HCT116 (cell line): ENCODE results near the gene SOCS7. TPM values are rescaled to one million over a fixed set of nuclear protein-coding genes. Genes with fewer than 3 reads are reported as not detected.

Experiments
- ATAC-seq: fragments of 200-7000 bp; cut with Tn5 transposase; 2 replicates; pipeline ENCODE4 v1.9.1; 2020; ENCODE audit warnings: mild to moderate bottlenecking, moderate library complexity
- BruUV-seq: library from RNA; stranded (reverse); fragments of 400-500 nt; replicated peaks from 2 replicates; lab custom pipeline; 2021; lab: Mats Ljungman, UMichigan
- CTCF ChIA-PET: fragments of 300-600 bp; sonication (Branson Sonifier 250); formaldehyde crosslinking; loops from one replicate; lab custom pipeline; 2021; ENCODE audit warnings: antibody characterized with exemption; lab: Charles Lee
- POLR2A ChIA-PET: fragments of 300-600, 350-600 bp; sonication (Branson Sonifier 250); formaldehyde crosslinking; loops from one replicate; lab custom pipeline; 2021; ENCODE audit warnings: antibody characterized with exemption; lab: Charles Lee
- RAD21 ChIA-PET, 2 experiments: fragments of 300-600 bp; sonication (Branson Sonifier 250); formaldehyde crosslinking; loops; one replicate each; lab custom pipeline; 2023; ENCODE audit warnings: low total read pairs in 2 of 2; ENCODE audit not compliant: uncharacterized antibody in 2 of 2, unreplicated experiment in 2 of 2, low non-redundant PET in 1 of 2; lab: Charles Lee
- DNase-seq: peaks from one replicate; pipeline ENCODE4 v3.0.0-alpha.2; 2010; ENCODE audit warnings: low read depth, low spot score
- H2AFZ ChIP-seq: fragments of 200-600 bp; shearing (Covaris generic), sonication (generic); 2 replicates; pipeline ENCODE4 v1.6.1; 2017; ENCODE audit warnings: low read depth, mixed run types, mixed read lengths, antibody characterized with exemption, low read length; ENCODE audit not compliant: poor library complexity, severe bottlenecking
- H3K27ac ChIP-seq: 2 replicates; pipeline ENCODE4 v1.5.1; 2012; ENCODE audit warnings: low read depth, low read length
- H3K27me3 ChIP-seq: fragments of 200-600 bp; sonication (generic); 2 replicates; pipeline ENCODE4 v1.6.1; 2016; ENCODE audit warnings: mixed run types, low read length, mixed read lengths; ENCODE audit not compliant: insufficient read depth
- H3K36me3 ChIP-seq, 2 experiments: fragments of 200-500 bp in 1 of 2; fragments of 200-600 bp in 1 of 2; sonication (Bioruptor generic) in 1 of 2; sonication (generic) in 1 of 2; 2 replicates each; pipeline versions ENCODE4 v1.5.1 to v1.6.1; 2014 to 2016; ENCODE audit warnings: low read length in 2 of 2, inconsistent platforms in 1 of 2, mixed read lengths in 1 of 2, mixed run types in 1 of 2; ENCODE audit not compliant: insufficient read depth in 2 of 2, control insufficient read depth in 1 of 2
- H3K4me1 ChIP-seq, 2 experiments: fragments of 200-600 bp in 1 of 2; sonication (generic) in 1 of 2; 2 replicates each; pipeline versions ENCODE4 v1.5.1 to v1.6.1; 2012 to 2017; ENCODE audit warnings: low read length in 2 of 2, inconsistent platforms in 1 of 2, mild to moderate bottlenecking in 1 of 2, mixed read lengths in 1 of 2, mixed run types in 1 of 2, moderate library complexity in 1 of 2; ENCODE audit not compliant: insufficient read depth in 2 of 2, control insufficient read depth in 1 of 2
- H3K4me2 ChIP-seq: fragments of 200-600 bp; sonication (generic); 2 replicates; pipeline ENCODE4 v1.6.1; 2017; ENCODE audit warnings: mixed run types, low read length, mixed read lengths
- H3K4me3 ChIP-seq, 2 experiments: fragments of 200-600 bp in 1 of 2; sonication (generic) in 1 of 2; replicated peaks in 1 of 2; 2 replicates each; pipeline ENCODE4 v1.5.1; 2011 to 2016; ENCODE audit warnings: low read length in 2 of 2, control low read depth in 1 of 2, low read depth in 1 of 2, mild to moderate bottlenecking in 1 of 2, mixed read lengths in 1 of 2, mixed run types in 1 of 2
- H3K79me2 ChIP-seq: fragments of 200-600 bp; sonication (generic); 2 replicates; pipeline ENCODE4 v1.6.1; 2017; ENCODE audit warnings: mild to moderate bottlenecking, mixed run types, low read length, moderate library complexity, mixed read lengths; ENCODE audit not compliant: insufficient read depth
- H3K9ac ChIP-seq: fragments of 200-600 bp; sonication (generic); 2 replicates; pipeline ENCODE4 v1.6.1; 2016; ENCODE audit warnings: low read length, mixed read lengths
- H3K9me2 ChIP-seq: fragments of 200-600 bp; sonication (generic), shearing (Covaris generic); 2 replicates; pipeline ENCODE4 v1.6.1; 2017; ENCODE audit warnings: mixed run types, mild to moderate bottlenecking, moderate library complexity; ENCODE audit not compliant: insufficient read depth
- H3K9me3 ChIP-seq, 2 experiments: fragments of 200-500 bp in 1 of 2; fragments of 200-600 bp in 1 of 2; sonication (Bioruptor generic) in 1 of 2; sonication (generic) in 1 of 2; 2 replicates each; pipeline ENCODE4 v1.6.1; 2014 to 2017; ENCODE audit warnings: low read length in 2 of 2, mixed read lengths in 2 of 2, inconsistent platforms in 1 of 2, low read depth in 1 of 2, mild to moderate bottlenecking in 1 of 2, mixed run types in 1 of 2, moderate library complexity in 1 of 2; ENCODE audit not compliant: control insufficient read depth in 1 of 2, insufficient read depth in 1 of 2
- H4K20me1 ChIP-seq: fragments of 200-600 bp; sonication (generic), shearing (Covaris generic); 2 replicates; pipeline ENCODE4 v1.6.1; 2017; ENCODE audit warnings: mixed run types, mild to moderate bottlenecking, moderate library complexity; ENCODE audit not compliant: insufficient read depth
- CEBPB ChIP-seq: IDR thresholded peaks from 2 replicates; pipeline ENCODE4 v1.6.1; 2012; ENCODE audit warnings: low read depth
- CTCF ChIP-seq, 3 experiments: fragments of 200-600 bp in 1 of 3; sonication (generic) in 1 of 3; IDR thresholded peaks in 2 of 3; conservative IDR thresholded peaks in 1 of 3; 2 replicates each; pipeline ENCODE4 v1.5.1; 2012 to 2017; ENCODE audit warnings: low read depth in 2 of 3, low read length in 2 of 3, antibody characterized with exemption in 1 of 3, borderline replicate concordance in 1 of 3, control low read depth in 1 of 3, mild to moderate bottlenecking in 1 of 3, mixed read lengths in 1 of 3, mixed run types in 1 of 3, moderate library complexity in 1 of 3; ENCODE audit not compliant: insufficient read depth in 1 of 3
- ELF1 ChIP-seq: IDR thresholded peaks from 2 replicates; pipeline ENCODE4 v1.6.1; 2012; ENCODE audit warnings: low read depth, borderline replicate concordance
- EZH2 ChIP-seq: fragments of 200-600 bp; sonication (generic); IDR thresholded peaks from 2 replicates; pipeline ENCODE4 v1.6.1; 2017; ENCODE audit warnings: antibody characterized with exemption, mixed run types
- EZH2phosphoT487 ChIP-seq: fragments of 200-600 bp; IDR thresholded peaks from 2 replicates; pipeline ENCODE4 v1.6.1; 2018; ENCODE audit warnings: antibody characterized with exemption, borderline replicate concordance
- JUND ChIP-seq: IDR thresholded peaks from 2 replicates; pipeline ENCODE4 v1.6.1; 2012
- REST ChIP-seq: IDR thresholded peaks from 2 replicates; pipeline ENCODE4 v1.6.1; 2012; ENCODE audit warnings: low read depth
- SIN3A ChIP-seq: IDR thresholded peaks from 2 replicates; pipeline ENCODE4 v1.6.1; 2012; ENCODE audit warnings: low read depth
- SP1 ChIP-seq: IDR thresholded peaks from 2 replicates; pipeline ENCODE4 v1.6.1; 2012; ENCODE audit warnings: low read depth
- SRF ChIP-seq: IDR thresholded peaks from 2 replicates; pipeline ENCODE4 v1.6.1; 2012; ENCODE audit warnings: low read depth
- YY1 ChIP-seq: IDR thresholded peaks from 2 replicates; pipeline ENCODE4 v1.6.1; 2011; ENCODE audit warnings: low read length, low read depth, moderate library complexity, mild to moderate bottlenecking; ENCODE audit not compliant: insufficient replicate concordance; ENCODE audit errors: extremely low read depth
- ZBTB33 ChIP-seq: IDR thresholded peaks from 2 replicates; pipeline ENCODE4 v1.6.1; 2011; ENCODE audit warnings: mild to moderate bottlenecking, low read length, moderate library complexity; ENCODE audit not compliant: insufficient replicate concordance; ENCODE audit errors: extremely low read depth
- intact Hi-C: fragments of 100-400 bp; cut with micrococcal nuclease; formaldehyde crosslinking; loops from 2 replicates; pipeline ENCODE4 v1.10.0; 2022
- total RNA-seq: library from RNA; stranded (reverse); gene quantifications from one replicate; pipeline ENCODE4 v1.2.1, GENCODE V29; 2021; ENCODE audit not compliant: unreplicated experiment

The SOCS7 gene
- total RNA-seq, 1 experiment from 2014 or later, result 49.9 TPM

- ChIA-PET RAD21 (no interaction called here), CTCF (no interaction called here), POLR2A (no interaction called here)
- TF ChIP-seq EZH2 (no peak), YY1 (no peak), CEBPB (no peak), ZBTB33 (no peak), SP1 (no peak), JUND (no peak), EZH2phosphoT487 (no peak), ELF1 (no peak), REST (no peak), SIN3A (no peak), CTCF (IDR thresholded peaks at IDR 0.05 in 2 of 3, conservative IDR thresholded peaks at IDR 0.05 in 1 of 3; ENCODE audit: borderline replicate concordance in 1 of 3, insufficient read depth in 1 of 3, low read depth in 2 of 3, low read length in 2 of 3) (no peak), SRF (no peak)
- no peaks in the 10 kb centered on the region; a peak in 1 of 4 replicates for H3K4me1 ChIP-seq
- intact Hi-C loops, result no loop called here
- H3K9me3 ChIP-seq, result no peaks in the 10 kb centered on the region
- ATAC-seq (no peak), DNase-seq (no peak)
- H4K20me1 ChIP-seq, result no peaks in the 10 kb centered on the region
- no peak overlapping the region for H3K9ac ChIP-seq
- H3K9me2 ChIP-seq, result no peaks in the 10 kb centered on the region
- H3K27ac ChIP-seq, result no peak overlapping the region
- no peak overlapping the region for H2AFZ ChIP-seq
- peaks cover 12% of the 10 kb centered on the region; the same call in 1 of the 2 replicates for H3K79me2 ChIP-seq
- H3K4me2 ChIP-seq, result no peak overlapping the region
- no TSS peak for BruUV-seq
- peaks cover 11 to 25% of the 10 kb centered on the region in 2 experiments for H3K36me3 ChIP-seq
- no peak overlapping the region for H3K4me3 ChIP-seq
- no peaks in the 10 kb centered on the region for H3K27me3 ChIP-seq
Observed at GRCh38 chr17:38364741-38365140, 13.1 kb downstream of the SOCS7 start.
